HG02885 (cell line): ENCODE measurements around the gene CPB2.

Source experiments
- ATAC-seq: cut with Tn5 transposase; IDR thresholded peaks from one replicate; pipeline ENCODE4 v1.9.1; 2021; ENCODE audit warnings: mild to moderate bottlenecking; ENCODE audit not compliant: unreplicated experiment, poor library complexity

CPB2 gene

DNA sequence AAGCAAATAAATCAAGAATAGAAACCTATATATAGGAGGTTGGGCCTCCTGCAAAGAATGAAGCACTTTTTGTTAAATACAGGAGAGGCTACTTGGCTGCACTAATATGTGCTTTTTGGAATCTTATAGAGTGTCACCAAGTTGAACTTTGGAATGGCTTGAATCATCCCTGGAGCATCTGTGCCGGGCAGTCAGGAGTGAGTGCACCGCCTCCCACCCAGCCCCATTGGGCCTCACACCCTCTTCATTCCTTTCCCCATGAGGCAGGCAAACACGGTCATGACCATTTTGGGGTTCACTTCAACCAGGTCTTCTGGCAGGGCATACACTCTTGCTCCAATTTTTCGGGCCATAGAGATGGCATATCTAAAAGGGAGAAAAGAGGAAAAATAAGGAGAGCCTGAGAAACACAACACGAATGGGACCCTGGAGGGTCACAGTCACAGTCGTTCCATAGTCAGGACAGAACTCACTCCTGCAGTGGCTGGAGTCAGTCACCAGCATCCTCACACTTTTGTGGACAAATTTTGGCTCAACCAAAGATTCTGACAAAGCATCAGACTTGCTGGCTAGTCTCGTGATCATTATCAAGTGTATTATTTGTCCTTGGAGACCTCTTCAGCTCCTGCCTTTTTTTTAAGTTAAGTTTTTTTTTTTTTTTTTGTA lies 22.7 kb upstream of the CPB2 start:
- no peak for ATAC-seq

DNA sequence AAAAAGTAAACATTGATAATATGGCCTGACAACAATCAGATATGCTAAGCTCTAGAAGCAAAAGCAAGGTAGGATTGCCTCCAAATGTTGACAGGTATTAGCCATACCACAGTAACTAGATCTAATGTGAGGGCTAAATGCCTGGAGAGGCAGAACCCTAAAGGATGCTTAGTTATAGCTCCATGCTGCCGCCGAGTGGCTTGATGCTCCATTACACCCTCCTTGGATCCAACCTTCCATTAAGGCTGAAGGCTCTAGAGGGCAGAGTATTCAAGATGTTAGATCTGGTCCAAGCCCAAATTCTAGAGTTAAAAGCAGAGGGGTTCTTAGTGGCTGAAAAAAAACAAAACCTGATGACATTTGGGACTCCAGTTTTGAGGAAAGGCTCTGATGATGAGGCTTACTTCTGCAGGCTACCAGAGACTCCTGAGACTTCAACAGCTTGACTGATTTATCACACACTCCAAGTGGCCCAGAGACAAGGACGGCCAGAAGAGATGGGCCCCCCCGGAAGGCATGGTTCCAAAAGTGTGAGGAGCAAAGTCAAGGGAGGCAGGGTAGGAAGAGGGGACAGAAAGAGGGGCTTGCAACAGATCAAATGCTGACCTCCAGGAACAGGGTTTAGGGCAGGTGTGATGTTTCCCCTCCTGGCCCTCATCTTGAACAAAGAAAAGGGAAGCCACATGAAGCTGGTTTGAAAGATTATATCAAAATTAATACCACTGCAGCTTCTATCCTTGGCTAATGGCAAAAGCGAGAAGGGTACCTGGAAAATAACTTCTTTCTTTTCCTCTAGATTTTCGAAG lies 21.9 kb upstream of the CPB2 start:
- ATAC-seq: peak; percentile 76

DNA sequence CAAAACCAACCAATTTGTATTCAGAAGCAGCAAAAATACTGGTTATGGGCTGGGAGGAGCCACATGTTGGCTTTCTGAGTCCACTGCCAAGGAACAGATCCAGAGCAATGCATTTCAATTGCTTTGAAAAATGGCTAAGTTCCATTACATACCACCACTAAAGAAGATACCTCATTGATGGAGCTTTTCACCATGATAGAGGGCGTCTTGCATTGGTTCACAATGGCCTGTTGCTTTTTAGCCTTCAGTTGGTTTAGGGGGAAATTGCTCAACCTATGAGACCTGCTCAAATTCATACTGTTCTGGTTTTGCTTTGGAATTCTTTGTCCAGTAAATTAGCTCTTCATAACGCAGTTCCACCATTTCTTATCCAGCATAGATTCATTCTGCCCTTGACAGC lies 21.2 kb upstream of the CPB2 start:
- ATAC-seq: no peak

DNA sequence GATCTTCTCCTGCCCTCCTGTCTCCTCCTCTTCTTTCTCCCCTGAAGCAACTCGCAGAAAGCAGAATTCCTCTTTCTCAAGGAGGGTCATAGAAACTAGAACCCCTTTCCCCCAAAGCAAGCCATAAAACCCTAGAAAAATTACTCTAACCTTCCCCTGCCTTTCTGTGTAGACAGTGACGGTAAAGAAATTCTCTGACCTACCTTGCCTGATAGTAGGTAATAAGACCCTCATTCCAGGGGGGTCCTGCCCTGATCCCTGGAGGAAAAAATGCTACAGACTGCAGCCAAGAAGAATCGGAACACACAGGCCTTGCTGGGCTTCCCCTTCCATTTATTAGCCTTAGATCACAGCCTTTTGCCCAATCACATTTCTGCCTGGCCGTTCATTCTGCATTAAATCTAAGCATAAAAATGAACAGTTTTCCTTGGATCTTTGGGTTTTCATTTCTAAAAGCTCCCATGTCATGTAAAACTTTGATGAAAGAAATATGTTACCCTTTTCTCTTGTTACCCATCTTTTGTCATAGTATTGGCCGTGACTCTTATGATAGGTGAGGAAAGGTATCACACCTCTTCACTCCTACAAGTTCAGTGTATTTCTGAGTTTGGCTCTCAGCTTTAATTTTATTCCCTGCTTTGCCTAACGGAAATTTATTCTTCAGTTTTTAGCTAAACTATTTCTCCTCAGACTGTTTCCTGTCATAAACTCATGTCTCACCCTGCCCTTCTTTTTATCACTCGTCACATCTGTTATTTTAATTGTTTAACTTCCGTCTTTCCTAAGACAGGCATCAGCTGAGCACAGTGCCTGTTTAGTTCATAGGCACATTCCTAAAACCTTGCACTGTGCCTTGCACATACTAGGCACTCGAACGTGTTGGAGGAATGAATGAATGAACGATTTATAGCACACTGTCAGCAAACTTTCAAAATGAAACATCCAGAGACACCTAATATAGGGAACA lies 20.4 kb upstream of the CPB2 start:
- peak; percentile 17 for ATAC-seq

DNA sequence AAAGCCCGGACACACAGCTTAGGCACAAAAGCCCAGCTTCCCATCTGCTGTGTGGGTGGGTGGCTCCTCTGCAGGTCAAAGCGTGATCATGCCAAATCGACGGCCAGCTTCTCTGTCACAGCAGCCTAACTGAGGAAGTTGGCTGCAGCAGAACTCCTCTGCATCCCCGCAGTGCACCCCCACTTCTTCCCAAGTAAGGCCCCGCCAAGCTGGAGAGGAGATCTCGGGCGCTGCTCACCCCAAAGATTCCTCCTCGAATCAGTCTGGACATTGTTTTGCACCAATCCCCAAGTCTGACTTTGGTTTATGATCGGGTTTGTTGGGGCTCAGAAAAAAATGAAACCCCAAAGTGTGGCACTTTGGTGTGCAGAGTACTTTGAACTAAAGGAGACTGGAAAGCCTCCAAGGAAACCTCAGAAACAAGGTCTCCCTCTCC lies 19.7 kb upstream of the CPB2 start:
- ATAC-seq: peak; percentile 36

DNA sequence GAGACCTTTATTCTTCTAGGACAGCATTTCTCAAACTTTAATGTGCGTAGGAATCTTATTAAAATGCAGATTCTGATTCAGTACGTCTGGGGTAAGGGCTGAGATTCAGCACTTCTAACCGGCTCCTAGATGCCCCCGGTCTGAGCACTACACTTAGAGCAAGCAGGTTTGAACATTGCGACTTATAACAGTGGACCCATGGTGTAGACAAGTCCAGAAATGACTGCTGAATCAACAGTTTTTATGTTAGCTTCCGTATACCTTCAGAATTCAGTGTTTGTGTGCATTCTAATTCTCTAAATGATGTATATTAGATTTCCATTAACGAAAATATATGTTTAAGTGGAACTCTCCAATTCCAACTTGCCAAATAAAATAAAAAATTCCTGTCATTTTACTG lies 17.5 kb upstream of the CPB2 start:
- ATAC-seq: no peak

DNA sequence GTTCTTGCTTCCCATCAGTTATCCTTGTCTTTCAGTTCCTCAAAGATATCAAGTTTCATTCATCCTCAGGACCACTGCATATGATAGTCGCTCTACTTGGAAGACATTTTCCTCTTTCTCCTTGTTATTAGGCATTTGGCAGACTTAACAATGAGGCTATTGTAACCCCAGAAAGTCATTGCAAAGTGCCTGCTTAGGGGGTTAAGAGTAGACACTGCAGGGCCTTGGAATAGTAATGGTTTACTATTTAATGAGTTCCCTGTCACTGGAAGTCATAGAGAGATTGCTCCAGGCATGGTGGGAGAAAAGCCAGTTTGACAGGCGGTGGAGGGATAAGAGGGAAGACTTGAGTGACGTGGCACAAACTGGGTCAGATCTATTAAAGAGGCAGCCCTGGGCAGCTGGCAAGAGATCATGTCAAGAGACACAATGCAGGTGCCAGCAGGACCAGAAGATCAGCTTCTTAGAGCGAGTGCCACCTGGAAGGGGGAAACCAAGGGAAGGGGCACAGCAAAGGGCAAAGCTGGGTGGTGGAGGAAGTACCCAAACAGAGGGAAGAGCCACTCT lies 16.8 kb upstream of the CPB2 start:
- ATAC-seq: no peak

DNA sequence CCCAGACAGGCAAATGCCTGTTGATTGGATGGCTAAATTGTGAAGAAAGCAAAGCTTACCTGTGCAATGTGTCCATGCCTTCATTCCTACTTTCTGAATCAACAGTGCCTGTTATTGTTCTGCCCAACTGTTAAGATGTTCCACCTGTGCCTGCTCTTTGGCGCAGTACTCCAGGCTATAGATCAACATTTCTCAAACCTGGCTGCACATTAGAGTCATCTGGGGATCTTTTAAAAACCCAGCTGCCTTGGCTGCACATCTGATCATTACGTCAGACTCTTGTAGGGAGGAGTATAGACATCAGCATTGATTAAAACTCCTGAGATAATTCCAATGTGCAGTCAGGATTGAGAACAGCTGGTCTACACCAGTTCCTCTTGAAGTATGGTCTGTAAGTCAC lies 16.2 kb upstream of the CPB2 start:
- ATAC-seq: no peak

DNA sequence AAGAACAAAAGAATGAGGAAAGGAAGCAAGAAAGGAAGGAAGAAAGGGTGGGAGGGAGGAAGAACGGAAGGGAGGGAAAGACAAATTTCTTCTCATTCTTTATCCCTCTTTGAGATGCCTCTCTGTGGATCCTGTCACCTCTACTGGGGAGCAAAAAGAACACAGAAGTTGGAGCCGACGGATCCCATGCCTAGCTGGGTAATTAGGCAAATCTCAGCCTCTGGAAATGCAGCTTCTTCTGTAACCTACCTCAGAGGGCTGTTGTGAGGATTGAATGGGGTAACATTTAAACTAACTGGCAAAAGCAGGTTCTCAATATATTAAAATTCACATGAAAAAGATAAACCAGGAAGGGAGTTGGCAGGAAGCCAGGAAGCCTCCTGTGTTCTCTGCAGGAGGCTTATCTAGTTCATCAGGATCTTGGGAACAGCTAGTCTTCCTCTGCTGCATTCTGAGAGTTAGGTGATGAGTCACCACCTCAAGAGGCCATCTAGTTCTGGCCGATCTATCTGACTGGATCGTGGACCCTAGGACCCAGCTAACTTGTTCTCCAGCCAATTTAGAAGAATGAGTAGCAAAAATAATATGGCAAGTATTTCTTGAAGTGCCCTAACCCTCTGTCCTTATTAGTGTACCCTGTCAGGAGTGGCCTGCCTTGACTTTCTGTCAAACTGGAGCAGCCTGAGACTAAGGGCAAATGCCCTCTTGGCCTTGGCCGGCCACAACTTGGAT lies 15.2 kb upstream of the CPB2 start:
- no peak for ATAC-seq

DNA sequence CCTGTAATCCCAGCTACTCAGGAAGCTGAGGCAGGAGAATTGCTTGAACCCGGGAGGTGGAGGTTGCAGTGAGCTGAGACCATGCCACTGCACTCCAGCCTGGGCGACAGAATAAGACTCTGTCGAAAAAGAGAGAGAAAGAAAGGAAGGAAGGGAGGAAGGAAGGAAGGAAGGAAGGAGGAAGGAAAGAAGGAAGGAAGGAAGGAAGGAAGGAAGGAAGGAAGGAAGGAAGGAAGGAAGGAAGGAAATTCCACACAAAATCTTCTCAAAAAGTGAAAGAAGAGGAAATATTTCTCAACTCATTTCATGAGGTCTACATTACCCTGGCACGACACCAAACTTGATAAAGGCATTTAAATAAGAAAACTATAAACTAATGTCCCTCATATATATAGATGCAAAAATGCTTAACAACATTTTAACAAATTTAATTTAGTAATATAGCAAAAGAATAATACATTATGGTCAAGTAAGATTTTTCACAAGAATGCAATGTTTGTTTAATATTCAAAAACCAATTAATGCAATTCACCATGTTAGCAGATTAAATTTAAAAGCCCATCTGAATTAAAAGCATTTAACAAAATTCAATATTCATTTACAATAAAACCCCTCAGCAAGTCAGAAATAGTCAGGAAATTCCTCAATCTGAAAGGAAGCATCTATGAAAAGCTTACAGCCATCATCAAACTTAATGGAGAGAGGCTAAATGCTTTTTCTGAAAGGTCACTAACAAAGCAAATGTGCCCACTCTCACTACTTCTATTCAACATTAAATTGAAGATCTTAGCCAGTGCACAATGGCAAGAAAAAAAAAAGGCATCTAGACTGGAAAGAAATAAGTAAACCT lies 12.0 kb upstream of the CPB2 start:
- no peak for ATAC-seq

DNA sequence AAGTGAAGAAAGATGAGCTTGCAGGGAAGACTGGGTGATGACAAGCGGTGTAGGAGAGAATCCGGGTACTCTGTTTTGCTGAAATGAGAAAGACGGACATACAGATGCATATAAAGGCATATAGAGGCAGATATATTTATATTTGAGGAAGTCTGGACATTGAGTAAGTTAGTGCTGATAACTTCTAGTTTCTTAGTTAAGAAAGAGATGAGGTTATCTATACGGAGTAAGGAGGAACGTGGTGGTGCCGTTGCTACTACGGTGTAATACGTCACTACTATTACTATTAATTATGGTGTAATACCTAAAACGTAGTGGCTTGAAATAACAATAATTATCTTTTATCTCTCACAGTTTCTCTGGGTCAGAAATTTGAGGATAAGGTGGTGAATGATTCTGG lies 9.8 kb upstream of the CPB2 start:
- no peak for ATAC-seq

DNA sequence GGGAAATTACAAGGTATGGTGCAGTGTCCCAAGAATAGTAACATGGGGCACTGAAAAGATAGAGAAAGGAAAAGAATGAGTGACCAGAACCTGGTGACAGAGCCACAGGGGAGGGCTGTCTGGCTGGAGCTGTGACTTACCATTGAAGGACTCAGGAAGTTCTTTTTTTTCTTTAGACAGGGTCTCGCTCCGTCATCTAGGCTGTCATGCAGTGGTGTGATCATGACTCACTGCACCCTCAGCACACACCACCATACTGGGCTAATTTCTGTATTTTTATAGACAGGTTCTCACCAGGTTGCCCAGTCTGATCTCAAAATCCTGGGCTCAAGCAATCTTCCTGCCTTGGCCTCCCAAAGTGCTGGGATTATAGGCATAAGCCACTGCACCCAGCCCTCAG lies 8.8 kb upstream of the CPB2 start:
- ATAC-seq: no peak

DNA sequence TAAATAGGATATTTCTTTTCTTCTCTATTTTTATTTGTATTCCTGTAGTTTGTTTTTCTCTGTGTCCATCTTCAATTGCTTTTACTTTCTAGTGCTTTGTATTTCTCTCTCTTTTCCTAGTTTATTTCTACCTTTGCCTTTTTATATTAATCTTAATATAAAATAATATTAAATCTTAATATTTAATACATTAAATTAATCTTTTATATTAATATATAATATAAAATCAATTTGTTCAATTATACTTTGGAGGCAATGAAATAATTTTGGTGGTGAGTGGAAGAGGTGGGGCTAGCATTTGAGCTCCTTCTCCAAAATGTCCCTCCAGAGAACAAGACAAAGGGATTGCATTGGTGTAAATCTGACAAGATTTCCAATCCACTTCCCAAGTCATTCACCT lies 6.3 kb upstream of the CPB2 start:
- ATAC-seq: no peak

DNA sequence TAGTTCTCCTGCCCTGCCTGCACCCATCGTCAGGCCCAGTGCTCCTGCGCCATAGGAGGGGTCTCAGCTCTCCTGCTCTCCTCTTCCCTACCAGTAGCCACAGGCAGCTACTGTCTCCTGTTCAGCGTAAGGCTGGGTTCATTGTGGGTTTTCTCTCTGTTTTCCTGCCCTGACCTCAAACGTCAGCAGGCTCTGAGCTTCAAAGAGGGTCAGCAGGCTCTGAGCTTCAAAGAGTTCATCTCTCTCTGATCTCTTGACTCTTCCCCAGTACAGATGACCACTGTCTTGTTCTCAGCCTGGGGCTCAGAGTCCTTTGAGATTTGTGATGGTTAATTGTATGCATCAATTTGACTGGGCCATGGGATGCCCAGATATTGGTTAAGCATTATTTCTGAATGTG lies 4.6 kb upstream of the CPB2 start:
- no peak for ATAC-seq

DNA sequence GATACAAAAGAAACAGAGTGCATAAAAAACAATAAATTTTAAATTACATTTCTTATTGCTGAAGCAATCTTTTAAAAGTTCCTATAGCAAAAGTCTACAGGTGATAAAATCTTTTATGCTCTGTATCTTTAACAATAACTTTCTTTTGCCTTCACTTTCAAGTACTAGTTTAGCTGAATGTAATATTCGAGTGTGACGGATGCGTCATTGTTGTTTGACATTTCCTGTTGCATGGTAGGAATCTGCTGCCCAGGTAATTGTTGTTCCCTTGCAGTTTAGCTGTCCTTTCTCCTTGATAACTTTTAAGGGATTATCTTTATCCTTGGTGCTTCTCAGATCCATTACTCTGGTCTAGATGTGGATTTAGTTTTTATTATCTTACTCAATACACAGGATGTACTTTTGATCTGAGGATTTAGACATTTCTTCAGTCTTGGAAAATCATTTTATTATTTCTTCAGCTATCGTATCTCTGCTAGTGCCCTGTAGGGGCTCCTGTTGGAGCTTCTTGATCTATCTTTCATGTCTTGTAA lies 2.1 kb upstream of the CPB2 start:
- ATAC-seq: peak; percentile 47

DNA sequence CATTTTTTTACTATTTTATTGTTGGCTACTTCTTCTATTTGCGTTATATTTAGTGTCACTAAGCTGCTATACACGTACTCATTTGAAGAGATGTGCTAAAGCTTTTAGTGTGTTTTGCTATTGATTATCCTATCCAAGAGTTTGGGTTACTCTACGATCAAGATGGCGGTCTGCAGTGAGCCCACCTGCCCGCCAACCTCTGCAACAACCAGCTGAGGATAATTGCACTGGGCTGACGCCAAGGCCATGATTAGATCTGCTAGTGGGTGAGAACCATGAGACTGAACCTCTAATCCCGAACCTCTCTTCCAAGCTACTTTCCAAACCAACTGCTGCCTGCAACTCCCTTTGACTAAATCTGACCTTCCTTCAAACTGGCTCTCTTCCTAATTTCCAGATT lies 1.8 kb downstream of the CPB2 start:
- ATAC-seq: no peak

DNA sequence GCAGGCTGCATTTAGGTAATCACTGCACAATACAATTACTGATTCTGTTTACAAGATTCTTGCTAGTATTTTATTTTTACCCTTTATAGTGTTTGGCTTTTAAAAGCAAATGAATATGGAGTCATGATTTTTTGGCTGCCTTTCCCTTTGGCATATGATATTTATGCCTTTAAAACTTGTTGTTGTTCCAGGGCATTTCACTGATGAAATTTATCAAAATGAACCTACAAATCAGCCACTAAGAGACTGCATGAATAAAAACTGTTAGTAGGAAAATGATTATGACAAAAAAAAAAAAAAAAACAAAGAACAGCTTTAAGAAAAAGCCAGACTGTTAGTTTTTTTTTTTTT lies 2.6 kb downstream of the CPB2 start:
- no peak for ATAC-seq

DNA sequence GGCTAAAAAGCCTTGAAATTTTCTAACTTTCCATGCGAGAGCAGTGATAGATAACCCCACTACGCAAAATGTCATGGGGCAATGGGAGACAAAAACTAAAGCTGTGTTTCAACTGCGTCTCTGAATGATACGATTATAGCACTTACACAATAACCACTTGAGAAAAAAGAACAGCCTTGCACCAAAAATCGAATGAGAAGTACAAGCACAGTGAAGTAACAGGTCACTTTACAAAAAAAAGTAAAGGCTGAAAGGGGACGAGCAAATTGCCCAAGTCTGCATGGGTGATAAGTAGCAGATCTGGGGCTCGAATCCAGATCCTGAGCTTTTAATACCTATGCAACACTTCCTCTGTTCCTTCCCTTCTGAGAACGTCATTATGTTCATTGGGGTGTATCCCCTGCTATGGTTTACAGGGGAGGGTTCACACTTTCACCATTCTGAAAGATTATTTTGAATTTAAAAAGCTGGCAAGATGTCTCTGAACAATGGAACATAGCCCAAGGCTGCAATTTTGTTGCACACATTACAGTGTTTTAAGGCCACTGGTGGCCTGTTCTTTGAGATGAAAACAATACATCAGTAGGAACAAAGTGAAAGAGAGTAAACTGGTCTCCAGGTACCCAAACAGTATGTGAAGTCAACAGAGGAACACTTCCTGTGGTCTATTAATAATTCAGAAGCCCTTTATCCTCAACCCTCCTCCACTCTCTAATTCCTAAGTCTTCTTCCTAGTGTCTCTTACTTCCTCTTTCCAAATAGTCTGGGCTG lies 3.2 kb downstream of the CPB2 start:
- ATAC-seq: no peak
